ENCODE data around the gene DSCAM. TPM values are rescaled to one million over a fixed set of nuclear protein-coding genes. Genes with fewer than 3 reads are reported as not detected.

Gene DSCAM
- total and polyA plus RNA-seq, 2 donors (not counting 1 experiment from before 2014, with no cell fraction given): not detected

GRCh38 chr21:40331804-40332203, 515.2 kb downstream of the DSCAM start:
- no peak overlapping the region for H3K27ac ChIP-seq (ENCODE audit: low read length in 2 of 2)
- no peak for TF ChIP-seq EZH2 (IDR thresholded peaks at IDR 0.05; ENCODE audit: borderline replicate concordance, insufficient read depth, low read depth, low read length, poor library complexity, severe bottlenecking)
- TF ChIP-seq, protein P1, sequence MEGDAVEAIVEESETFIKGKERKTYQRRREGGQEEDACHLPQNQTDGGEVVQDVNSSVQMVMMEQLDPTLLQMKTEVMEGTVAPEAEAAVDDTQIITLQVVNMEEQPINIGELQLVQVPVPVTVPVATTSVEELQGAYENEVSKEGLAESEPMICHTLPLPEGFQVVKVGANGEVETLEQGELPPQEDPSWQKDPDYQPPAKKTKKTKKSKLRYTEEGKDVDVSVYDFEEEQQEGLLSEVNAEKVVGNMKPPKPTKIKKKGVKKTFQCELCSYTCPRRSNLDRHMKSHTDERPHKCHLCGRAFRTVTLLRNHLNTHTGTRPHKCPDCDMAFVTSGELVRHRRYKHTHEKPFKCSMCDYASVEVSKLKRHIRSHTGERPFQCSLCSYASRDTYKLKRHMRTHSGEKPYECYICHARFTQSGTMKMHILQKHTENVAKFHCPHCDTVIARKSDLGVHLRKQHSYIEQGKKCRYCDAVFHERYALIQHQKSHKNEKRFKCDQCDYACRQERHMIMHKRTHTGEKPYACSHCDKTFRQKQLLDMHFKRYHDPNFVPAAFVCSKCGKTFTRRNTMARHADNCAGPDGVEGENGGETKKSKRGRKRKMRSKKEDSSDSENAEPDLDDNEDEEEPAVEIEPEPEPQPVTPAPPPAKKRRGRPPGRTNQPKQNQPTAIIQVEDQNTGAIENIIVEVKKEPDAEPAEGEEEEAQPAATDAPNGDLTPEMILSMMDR (IDR thresholded peaks at IDR 0.05): no peak
- no peak overlapping the region for H3K4me3 ChIP-seq (ENCODE audit: control extremely low read depth in 1 of 5, extremely low read depth in 1 of 5, insufficient read depth in 1 of 5, low read depth in 2 of 5, low read length in 4 of 5)
- Mint-ChIP-seq H3K9me3 (ENCODE audit: insufficient read depth) (peaks cover 3% of the 10 kb centered on the region), H3K4me1 (no peaks in the 10 kb centered on the region), H3K27ac (no peak overlapping the region), H3K4me3 (no peak overlapping the region), H3K27me3 (no peaks in the 10 kb centered on the region)
- DNase-seq (no peak), ATAC-seq (ENCODE audit: low read depth) (no peak)
- H2AFZ ChIP-seq (ENCODE audit: insufficient read depth, low read depth, low read length, poor library complexity, severe bottlenecking): no peak overlapping the region
- CTCF ChIA-PET: no interaction called here
- peaks cover 0 to 3% (median 0%) of the 10 kb centered on the region in 3 donors for H3K9me3 ChIP-seq (ENCODE audit: control extremely low read depth in 1 of 3, control insufficient read depth in 2 of 3, insufficient read depth in 1 of 3, low read length in 2 of 3)
- no peaks in the 10 kb centered on the region for H4K20me1 ChIP-seq (ENCODE audit: control insufficient read depth, insufficient read depth, low read length, poor library complexity, severe bottlenecking)
- no peak overlapping the region for H3K9ac ChIP-seq (ENCODE audit: low read length)
- intact Hi-C loops (cut with micrococcal nuclease): no loop called here
- 93% methylated on average over 3 of the region's 3 CpGs for WGBS (ENCODE audit: insufficient coverage)
- no peaks in the 10 kb centered on the region for H3K4me1 ChIP-seq (ENCODE audit: control insufficient read depth in 2 of 2, insufficient read depth in 2 of 2, low read length in 2 of 2)
- H3K79me2 ChIP-seq (ENCODE audit: control insufficient read depth, insufficient read depth, low read length): no peaks in the 10 kb centered on the region
- H3K4me2 ChIP-seq (replicated peaks; ENCODE audit: low read depth, low read length, poor library complexity, severe bottlenecking): no peak overlapping the region
- no peaks in the 10 kb centered on the region for H3K36me3 ChIP-seq (replicated peaks in 1 of 2; ENCODE audit: control extremely low read depth in 1 of 2, control insufficient read depth in 1 of 2, extremely low read depth in 1 of 2, insufficient read depth in 2 of 2, low read length in 1 of 2)
- H3K27me3 ChIP-seq (replicated peaks in 1 of 4; ENCODE audit: control extremely low read depth in 1 of 4, control insufficient read depth in 3 of 4, insufficient read depth in 4 of 4, low read length in 3 of 4): no peaks in the 10 kb centered on the region
- POLR2A ChIA-PET: no interaction called here

GRCh38 chr21:40331172-40331571, 515.8 kb downstream of the DSCAM start:
- DNase-seq (no peak), ATAC-seq (ENCODE audit: low read depth) (no peak)
- ChIA-PET POLR2A (no interaction called here), CTCF (no interaction called here)
- Mint-ChIP-seq H3K4me3 (no peak overlapping the region), H3K27ac (no peak overlapping the region), H3K9me3 (ENCODE audit: insufficient read depth) (peaks cover 3% of the 10 kb centered on the region), H3K4me1 (no peaks in the 10 kb centered on the region), H3K27me3 (no peaks in the 10 kb centered on the region)
- intact Hi-C loops (cut with micrococcal nuclease): no loop called here
- Histone ChIP-seq H3K27ac (ENCODE audit: low read length in 2 of 2) (no peak overlapping the region), H3K27me3 (replicated peaks in 1 of 4; ENCODE audit: control extremely low read depth in 1 of 4, control insufficient read depth in 3 of 4, insufficient read depth in 4 of 4, low read length in 3 of 4) (no peaks in the 10 kb centered on the region), H3K9ac (ENCODE audit: low read length) (no peak overlapping the region), H3K4me2 (replicated peaks; ENCODE audit: low read depth, low read length, poor library complexity, severe bottlenecking) (no peak overlapping the region), H3K36me3 (replicated peaks in 1 of 2; ENCODE audit: control extremely low read depth in 1 of 2, control insufficient read depth in 1 of 2, extremely low read depth in 1 of 2, insufficient read depth in 2 of 2, low read length in 1 of 2) (no peaks in the 10 kb centered on the region), H2AFZ (ENCODE audit: insufficient read depth, low read depth, low read length, poor library complexity, severe bottlenecking) (no peak overlapping the region), H4K20me1 (ENCODE audit: control insufficient read depth, insufficient read depth, low read length, poor library complexity, severe bottlenecking) (no peaks in the 10 kb centered on the region), H3K9me3 (ENCODE audit: control extremely low read depth in 1 of 3, control insufficient read depth in 2 of 3, insufficient read depth in 1 of 3, low read length in 2 of 3) (peaks cover 0 to 3% (median 0%) of the 10 kb centered on the region in 3 donors), H3K79me2 (ENCODE audit: control insufficient read depth, insufficient read depth, low read length) (no peaks in the 10 kb centered on the region), H3K4me3 (ENCODE audit: control extremely low read depth in 1 of 5, extremely low read depth in 1 of 5, insufficient read depth in 1 of 5, low read depth in 2 of 5, low read length in 4 of 5) (no peak overlapping the region), H3K4me1 (ENCODE audit: control insufficient read depth in 2 of 2, insufficient read depth in 2 of 2, low read length in 2 of 2) (no peaks in the 10 kb centered on the region)
- WGBS (ENCODE audit: insufficient coverage): 82% methylated on average over 6 of the region's 9 CpGs
- TF ChIP-seq EZH2 (IDR thresholded peaks at IDR 0.05; ENCODE audit: borderline replicate concordance, insufficient read depth, low read depth, low read length, poor library complexity, severe bottlenecking): no peak
- TF ChIP-seq, protein P1 (IDR thresholded peaks at IDR 0.05): no peak
